GM12878 (cell line): ENCODE results near the gene CDC42EP3. TPM values are rescaled to one million over a fixed set of nuclear protein-coding genes. Genes with fewer than 3 reads are reported as not detected.
A peak's percentile ranks its signal among the peaks of the same experiment; 100 is the strongest.

Experiments used
- ATAC-seq: fragments of 200-7000 bp; cut with Tn5 transposase; 3 replicates; pipeline ENCODE4 v1.9.1; 2020; ENCODE audit warnings: mild to moderate bottlenecking, moderate library complexity
- BruUV-seq: library from RNA; stranded (reverse); fragments of 400-500 nt; replicated peaks from 2 replicates; lab custom pipeline; 2021; lab: Mats Ljungman, UMichigan
- CTCF ChIA-PET: fragments of 300-600 bp; sonication (Branson Sonifier 250); formaldehyde crosslinking; extraction: SDS; loops from one replicate; lab custom pipeline; 2021; ENCODE audit warnings: inconsistent platforms; lab: Yijun Ruan, JAX
- POLR2A ChIA-PET: fragments of 350-600 bp; formaldehyde crosslinking; extraction: SDS; loops from one replicate; lab custom pipeline; 2021; ENCODE audit warnings: inconsistent platforms; lab: Charles Lee
- RAD21 ChIA-PET: fragments of 300-600 bp; sonication (Branson Sonifier 250); formaldehyde crosslinking; loops from one replicate; lab custom pipeline; 2023; ENCODE audit warnings: antibody characterized with exemption; ENCODE audit not compliant: unreplicated experiment; lab: Charles Lee
- SMC1A ChIA-PET: fragments of 300-600 bp; sonication (Branson Sonifier 250); formaldehyde crosslinking; loops from one replicate; lab custom pipeline; 2023; ENCODE audit not compliant: unreplicated experiment, uncharacterized antibody; lab: Charles Lee
- DNase-seq: peaks from one replicate; pipeline ENCODE4 v3.0.0-alpha.2; 2011; ENCODE audit warnings: low read depth, low spot score
- FAIRE-seq: peaks from 3 replicates; lab custom pipeline; 2011; peaks lifted over from hg19 to GRCh38; lab: Jason Lieb, UNC
- H2AFZ ChIP-seq: 2 replicates; pipeline ENCODE4 v1.6.0; 2011; ENCODE audit warnings: low read depth, low read length, control low read depth; ENCODE audit not compliant: control insufficient read depth
- H3K27ac ChIP-seq: 2 replicates; pipeline ENCODE4 v1.5.1; 2011; ENCODE audit warnings: control low read depth; ENCODE audit not compliant: control insufficient read depth, insufficient read depth
- H3K27me3 ChIP-seq, 2 experiments: replicated peaks in 1 of 2; 2 replicates each; pipeline versions ENCODE4 v1.6.0 to v1.6.1; 2011; ENCODE audit warnings: low read length in 1 of 2; ENCODE audit not compliant: control insufficient read depth in 2 of 2, insufficient read depth in 2 of 2
- H3K36me3 ChIP-seq, 2 experiments: 2 replicates each; pipeline ENCODE4 v1.5.1; 2011; ENCODE audit warnings: low read length in 1 of 2; ENCODE audit not compliant: control insufficient read depth in 2 of 2, insufficient read depth in 2 of 2
- H3K4me1 ChIP-seq: 2 replicates; pipeline ENCODE4 v1.6.1; 2011; ENCODE audit warnings: mild to moderate bottlenecking, low read length, moderate library complexity, mixed read lengths; ENCODE audit not compliant: control insufficient read depth, insufficient read depth
- H3K4me2 ChIP-seq: 2 replicates; pipeline ENCODE4 v1.6.0; 2011; ENCODE audit warnings: control low read depth; ENCODE audit not compliant: control insufficient read depth, insufficient read depth
- H3K4me3 ChIP-seq: fragments of 200-600 bp; sonication (generic); 2 replicates; pipeline ENCODE4 v1.5.1; 2016
- H3K79me2 ChIP-seq: 2 replicates; pipeline ENCODE4 v1.6.0; 2011; ENCODE audit warnings: low read length; ENCODE audit not compliant: control insufficient read depth, insufficient read depth
- H3K9ac ChIP-seq: 2 replicates; pipeline ENCODE4 v1.8.0; 2011; ENCODE audit warnings: low read length, control low read depth, mixed read lengths; ENCODE audit not compliant: control insufficient read depth, insufficient read depth
- H3K9me3 ChIP-seq: replicated peaks from 3 replicates; pipeline ENCODE4 v1.5.1; 2011; ENCODE audit warnings: mild to moderate bottlenecking, low read length; ENCODE audit not compliant: control insufficient read depth, insufficient read depth
- H4K20me1 ChIP-seq: 2 replicates; pipeline ENCODE4 v1.6.0; 2011; ENCODE audit not compliant: control insufficient read depth, insufficient read depth
- EED ChIP-seq: sonication (generic); IDR thresholded peaks from 2 replicates; pipeline ENCODE4 v1.6.1; 2016; ENCODE audit warnings: antibody characterized with exemption, low read depth
- IKZF1 ChIP-seq: fragments of 450-650 bp; conservative IDR thresholded peaks from 2 replicates; pipeline ENCODE4 v1.6.1; 2017; ENCODE audit warnings: antibody characterized with exemption, mild to moderate bottlenecking
- IKZF2 ChIP-seq, 2 experiments: fragments of 450-650 bp; IDR thresholded peaks; 2 replicates each; pipeline ENCODE4 v1.6.1; 2017; ENCODE audit warnings: mild to moderate bottlenecking in 2 of 2, moderate library complexity in 2 of 2
- MEF2B ChIP-seq: fragments of 450-650 bp; IDR thresholded peaks from 2 replicates; pipeline ENCODE4 v1.6.1; 2018; ENCODE audit warnings: mild to moderate bottlenecking, moderate library complexity; ENCODE audit not compliant: partially characterized antibody, poor library complexity, severe bottlenecking
- PAX8 ChIP-seq: fragments of 450-650 bp; IDR thresholded peaks from 2 replicates; pipeline ENCODE4 v1.6.1; 2017; ENCODE audit warnings: mild to moderate bottlenecking, moderate library complexity
- PKNOX1 ChIP-seq: fragments of 450-650 bp; IDR thresholded peaks from 2 replicates; pipeline ENCODE4 v1.6.1; 2016; ENCODE audit warnings: mild to moderate bottlenecking
- STAT1 ChIP-seq: fragments of 450-650 bp; conservative IDR thresholded peaks from 2 replicates; pipeline ENCODE4 v1.6.1; 2014; ENCODE audit warnings: antibody characterized with exemption, mild to moderate bottlenecking
- in situ Hi-C: fragments of 300-500 bp; cut with MboI; formaldehyde crosslinking; loops from 9 replicates; pipeline ENCODE4 v1.14.3; 2018; ENCODE audit warnings: mixed read lengths
- intact Hi-C: fragments of 100-400 bp; cut with micrococcal nuclease; formaldehyde crosslinking; loops from one replicate; pipeline ENCODE4 v1.14.2; 2022; ENCODE audit not compliant: unreplicated experiment
- polyA plus RNA-seq, 11 experiments: library from polyadenylated mRNA; depleted of rRNA in 4 of 11; unstranded in 6 of 11; stranded (reverse) in 5 of 11; fragments of >200 nt; fragmentation: Nextera tagmentation in 4 of 11; fragmentation: Illumina TruSeq in 1 of 11; extraction: Ambion mirVana in 4 of 11; extraction: Trizol in 1 of 11; gene quantifications; 1 replicate in 1 of 11; 2 replicates in 10 of 11; pipeline versions ENCODE4 v1.2.1 to v1.2.3, GENCODE V29; 2011 to 2016; ENCODE audit warnings: inconsistent platforms in 2 of 11, missing spikeins in 2 of 11, low read depth in 1 of 11
- total RNA-seq, 4 experiments: library from RNA; depleted of rRNA in 3 of 4; stranded (reverse); fragments of >200 nt in 3 of 4; fragmentation: Illumina TruSeq in 1 of 4; extraction: Trizol in 1 of 4; gene quantifications; 2 replicates each; pipeline versions ENCODE4 v1.2.1 to v1.2.3, GENCODE V29; 2013 to 2021

Gene CDC42EP3
- total and polyA plus RNA-seq, 10 of the 15 experiments (the other 5 are each of a cell fraction or from before 2014, with no cell fraction given) = 11.8 to 86.9 (median 52.9) TPM

- Histone ChIP-seq H3K4me3 (no peak overlapping the region), H3K9ac (no peak overlapping the region), H3K4me1 (peaks cover 61% of the 10 kb centered on the region), H3K79me2 (peaks cover 55% of the 10 kb centered on the region), H3K4me2 (peak overlapping the region; percentile 26; the same call in 1 of the 2 replicates), H3K27me3 (no peaks in the 10 kb centered on the region), H2AFZ (no peak overlapping the region), H3K36me3 (0 out of 4 replicates have a peak, but pooled peaks cover 0 to 4% of the 10 kb centered on the region in 2 experiments), H4K20me1 (no peaks in the 10 kb centered on the region), H3K27ac (peak overlapping the region; percentile 97; the same call in 1 of the 2 replicates), H3K9me3 (no peaks in the 10 kb centered on the region; the same call in 2 of the 3 replicates)
- peak; percentile 55 for TF ChIP-seq IKZF1
- TF ChIP-seq EED = peak; percentile 60
- peak; percentile 71 to 72; a peak in 3 of 4 replicates for TF ChIP-seq IKZF2 (IDR thresholded peaks at IDR 0.05)
- TF ChIP-seq PKNOX1 = 0 out of 2 replicates have a peak, but pooled peaks have one; percentile 8
- TF ChIP-seq MEF2B = peak; percentile 23
- TF ChIP-seq STAT1 = no peak
- TF ChIP-seq PAX8 = no peak
- CTCF ChIA-PET = interaction anchor here (0.6 to 1.7 kb wide), 8 partner anchors 8 to 250 kb away, joined by 3 to 5 read pairs (median 4); no protein-coding TSS in a partner anchor
- POLR2A ChIA-PET = interaction anchor here (0.7 to 2.8 kb wide), 6 partner anchors 9 to 806 kb away, joined by 3 to 24 read pairs (median 4); no protein-coding TSS in a partner anchor
- DNase-seq (no peak), ATAC-seq (no peak), FAIRE-seq (no peak)
- in situ Hi-C loops = no loop called here
- BruUV-seq = no TSS peak
- RAD21 ChIA-PET = interaction anchor here (0.7 to 2.3 kb wide), 16 partner anchors 16 to 249 kb away, joined by 3 to 12 read pairs (median 5); no protein-coding TSS in a partner anchor
- SMC1A ChIA-PET = interaction anchor here (0.7 to 3.5 kb wide), 20 partner anchors 9 to 213 kb away, joined by 3 to 24 read pairs (median 5); no protein-coding TSS in a partner anchor
- intact Hi-C loops = no loop called here
Measured at GRCh38 chr2:37627710-37628109, 43.7 kb downstream of the CDC42EP3 start.
